Colonic mucosa (tissue), 4 donors: ENCODE results near the gene LYST. TPM values are rescaled to one million over a fixed set of nuclear protein-coding genes. Genes with fewer than 3 reads are reported as not detected.
A peak's percentile ranks its signal among the peaks of the same experiment; 100 is the strongest.

Source experiments
- DNase-seq: peaks from one replicate; pipeline ENCODE4 v3.0.0-alpha.2; 2020
- H3K27ac ChIP-seq: fragments of 200-600 bp; one replicate; pipeline ENCODE4 v1.8.0; 2021
- H3K27me3 ChIP-seq: fragments of 200-600 bp; one replicate; pipeline ENCODE4 v1.8.0; 2021
- H3K36me3 ChIP-seq: fragments of 200-600 bp; one replicate; pipeline ENCODE4 v1.8.0; 2021
- H3K4me1 ChIP-seq: fragments of 200-600 bp; one replicate; pipeline ENCODE4 v1.8.0; 2021; ENCODE audit warnings: mild to moderate bottlenecking
- H3K4me3 ChIP-seq: fragments of 200-600 bp; one replicate; pipeline ENCODE4 v1.8.0; 2021
- H3K9ac ChIP-seq, 2 donors: one replicate each; pipeline ENCODE4 v1.7.0; 2013; ENCODE audit warnings: control low read depth in 2 of 2, low read depth in 2 of 2, low read length in 2 of 2
- H3K9me3 ChIP-seq: fragments of 200-600 bp; one replicate; pipeline ENCODE4 v1.8.0; 2021
- CTCF ChIP-seq: fragments of 200-600 bp; IDR thresholded peaks from one replicate; pipeline ENCODE4 v1.8.0; 2022; ENCODE audit warnings: antibody characterized with exemption, mild to moderate bottlenecking
- intact Hi-C: fragments of 100-400 bp; cut with DNase I; formaldehyde crosslinking; loops from one replicate; pipeline ENCODE4 v1.14.1; 2022
- total RNA-seq, 2 donors: library from RNA; stranded (reverse); fragmentation: NEBNext Ultra II Directional in 1 of 2; extraction: Animal tissue kit (Norgen Biotek cat#: 25700) in 1 of 2; gene quantifications; one replicate each; pipeline ENCODE4 v1.2.1, GENCODE V29; 2021
- donor health status: healthy.
- donor health status: DM: no; HTN: no; CAD: no.
- donor health status: DM: no; HTN: no; CAD: no.

Gene LYST
- total RNA-seq, 2 donors from 2014 or later = 13.7 to 20.0 TPM

GRCh38 chr1:235632506-235633401 is 234.0 kb downstream of the LYST start:
- Histone ChIP-seq H3K27me3 (no peaks in the 10 kb centered on the region), H3K4me1 (no peaks in the 10 kb centered on the region), H3K27ac (no peak overlapping the region), H3K36me3 (no peaks in the 10 kb centered on the region), H3K9me3 (no peaks in the 10 kb centered on the region), H3K9ac (no peak overlapping the region), H3K4me3 (no peak overlapping the region)
- TF ChIP-seq CTCF = no peak
- no peak for DNase-seq
- intact Hi-C loops = no loop called here

GRCh38 chr1:235631816-235632215 is 234.9 kb downstream of the LYST start:
- no peak overlapping the region for H3K27ac ChIP-seq
- no peaks in the 10 kb centered on the region for H3K9me3 ChIP-seq
- no peak for TF ChIP-seq CTCF
- intact Hi-C loops = no loop called here
- no peak overlapping the region for H3K9ac ChIP-seq
- no peaks in the 10 kb centered on the region for H3K36me3 ChIP-seq
- H3K27me3 ChIP-seq = no peaks in the 10 kb centered on the region
- no peak overlapping the region for H3K4me3 ChIP-seq
- no peak for DNase-seq
- no peaks in the 10 kb centered on the region for H3K4me1 ChIP-seq

GRCh38 chr1:235628316-235629005 is 238.2 kb downstream of the LYST start:
- Histone ChIP-seq H3K27ac (no peak overlapping the region), H3K36me3 (no peaks in the 10 kb centered on the region), H3K27me3 (no peaks in the 10 kb centered on the region), H3K9me3 (no peaks in the 10 kb centered on the region), H3K4me3 (no peak overlapping the region), H3K9ac (no peak overlapping the region), H3K4me1 (no peaks in the 10 kb centered on the region)
- intact Hi-C loops = no loop called here
- no peak for TF ChIP-seq CTCF
- no peak for DNase-seq

GRCh38 chr1:235625831-235626230 is 240.9 kb downstream of the LYST start:
- Histone ChIP-seq H3K9ac (no peak overlapping the region), H3K4me1 (peaks cover 3% of the 10 kb centered on the region), H3K27me3 (no peaks in the 10 kb centered on the region), H3K9me3 (no peaks in the 10 kb centered on the region), H3K4me3 (no peak overlapping the region), H3K27ac (no peak overlapping the region), H3K36me3 (no peaks in the 10 kb centered on the region)
- no peak for TF ChIP-seq CTCF
- intact Hi-C loops = no loop called here
- no peak for DNase-seq

DNA sequence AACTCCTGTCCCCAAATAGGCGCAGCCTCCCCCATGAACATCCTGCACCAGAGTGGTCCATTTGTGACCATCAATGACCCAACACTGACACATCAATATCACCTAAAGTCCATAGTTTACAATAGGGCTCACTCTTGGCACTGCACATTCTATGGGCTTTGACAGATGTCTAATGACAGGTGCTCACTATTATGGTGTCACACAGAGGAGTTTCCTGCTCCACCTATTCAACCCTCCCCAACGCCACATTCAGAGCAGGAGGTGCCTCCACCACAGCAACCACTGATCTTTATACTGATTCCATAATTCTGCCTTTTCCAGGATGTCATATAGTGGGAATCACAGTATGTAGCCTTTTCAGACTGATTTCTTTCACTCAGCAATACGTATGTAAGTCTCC is 241.4 kb downstream of the LYST start:
- Histone ChIP-seq H3K36me3 (no peaks in the 10 kb centered on the region), H3K4me1 (peaks cover 3% of the 10 kb centered on the region), H3K4me3 (no peak overlapping the region), H3K27ac (no peak overlapping the region), H3K9ac (no peak overlapping the region), H3K9me3 (no peaks in the 10 kb centered on the region), H3K27me3 (no peaks in the 10 kb centered on the region)
- peak; percentile 27 for DNase-seq
- no peak for TF ChIP-seq CTCF
- intact Hi-C loops = no loop called here
